Measurements from ENCODE around the gene ZNF181.

ZNF181 gene

DNA sequence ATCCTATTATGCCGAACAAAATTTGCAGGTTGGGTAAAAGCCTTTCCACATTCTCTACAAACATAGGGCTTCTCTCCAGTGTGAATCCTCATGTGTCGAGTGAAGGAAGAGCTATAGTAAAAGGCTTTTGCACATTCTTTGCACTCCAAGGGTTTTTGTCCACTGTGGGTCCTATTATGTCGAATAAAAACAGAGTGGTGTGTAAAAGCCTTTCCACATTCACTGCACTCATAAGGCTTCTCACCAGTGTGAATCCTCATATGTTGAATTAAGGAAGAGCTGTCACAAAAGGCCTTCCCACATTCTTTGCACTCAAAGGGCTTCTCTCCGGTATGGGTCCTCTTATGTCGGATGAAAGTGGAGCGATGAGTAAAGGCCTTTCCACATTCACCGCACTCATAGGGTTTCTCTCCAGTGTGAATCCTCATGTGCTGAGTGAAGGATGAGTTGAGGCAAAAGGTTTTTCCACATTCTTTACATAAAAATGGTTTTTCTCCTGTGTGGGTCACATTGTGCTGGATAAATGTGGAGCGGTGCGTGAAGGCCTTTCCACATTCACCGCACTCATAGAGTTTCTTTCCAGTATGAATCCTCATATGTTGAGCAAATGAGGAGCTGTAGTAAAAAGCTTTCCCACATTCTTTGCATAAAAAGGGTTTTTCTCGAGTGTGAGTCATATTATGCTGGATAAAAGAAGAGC lies 25.3 kb downstream of the ZNF181 start:
- DNase-seq, result no peak

DNA sequence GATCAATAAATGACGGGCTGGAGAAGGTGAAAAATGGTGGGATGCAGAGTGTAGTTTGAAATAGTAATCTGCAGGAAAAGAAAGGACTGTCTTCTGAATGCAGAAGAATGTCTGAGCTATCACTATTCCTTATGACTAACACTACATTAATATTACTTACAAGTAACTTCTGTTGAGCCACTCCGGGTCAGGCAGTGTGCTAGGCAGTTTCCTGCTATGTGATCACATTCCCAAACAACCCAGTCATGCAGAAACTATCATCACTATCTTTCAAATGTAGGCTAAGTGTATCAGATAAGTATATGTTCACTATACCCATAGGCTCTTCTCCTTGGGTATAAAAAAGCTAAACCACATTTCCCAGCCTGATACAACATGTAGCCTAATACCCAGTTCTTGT lies 32.3 kb downstream of the ZNF181 start:
- no peak for DNase-seq

GRCh38 chr19:34767951-34768350 lies 33.9 kb downstream of the ZNF181 start:
- DNase-seq, result no peak

DNA sequence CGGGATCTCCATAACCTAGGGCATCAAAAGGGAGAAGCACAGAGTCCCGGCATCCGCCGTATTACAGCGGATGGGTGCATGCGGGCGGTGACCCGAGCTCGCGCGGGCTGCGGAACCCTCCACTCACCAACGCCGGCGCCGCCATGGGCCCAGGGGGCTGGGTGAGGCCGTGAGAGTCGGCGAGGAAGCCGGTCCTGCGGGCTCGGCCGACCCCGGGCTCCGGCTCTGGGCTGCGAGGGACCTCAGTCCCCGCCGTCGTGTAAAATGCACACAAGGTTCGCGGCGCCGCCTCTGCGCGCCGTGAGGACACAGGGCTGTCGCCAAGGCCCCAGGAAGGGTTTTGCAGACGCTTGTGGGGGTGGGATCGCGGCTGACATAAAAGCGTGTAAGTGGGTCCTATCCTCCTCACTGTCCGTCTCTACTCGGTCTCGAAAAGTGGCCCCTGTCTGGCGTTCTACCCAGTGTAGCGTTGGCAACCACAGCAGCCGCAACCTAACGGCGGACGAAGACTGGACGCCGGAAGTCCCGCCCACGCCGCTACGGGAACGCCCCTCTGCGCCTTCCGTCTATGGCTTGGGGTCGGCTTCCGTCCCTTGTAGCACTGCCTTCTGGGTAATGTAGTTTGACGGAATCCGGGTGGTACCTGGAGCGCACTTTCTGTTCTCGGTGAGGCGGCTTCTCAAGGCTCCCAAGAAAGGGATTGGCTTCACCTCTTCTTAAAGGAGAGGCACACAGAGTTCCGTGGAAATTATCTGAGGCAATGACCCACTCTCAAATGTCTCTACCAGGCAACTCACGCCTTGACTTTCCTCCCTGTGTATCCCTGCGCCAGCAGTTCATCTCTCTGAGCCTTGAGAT lies 38.9 kb downstream of the ZNF181 start, which contains the start of gene ZNF599:
Gene ZNF599 (minus strand): TSS at position 519 of the 858 bp plus-strand sequence. CDS start 374 bp downstream, at position 145.
- DNase-seq, result peak; percentile 92

- DNase-seq, result no peak
These were observed 39.5 kb downstream of the ZNF181 start for GRCh38 chr19:34773555-34773864.

- no peak for DNase-seq
These were observed 40.8 kb downstream of the ZNF181 start for GRCh38 chr19:34774857-34775256.

DNA sequence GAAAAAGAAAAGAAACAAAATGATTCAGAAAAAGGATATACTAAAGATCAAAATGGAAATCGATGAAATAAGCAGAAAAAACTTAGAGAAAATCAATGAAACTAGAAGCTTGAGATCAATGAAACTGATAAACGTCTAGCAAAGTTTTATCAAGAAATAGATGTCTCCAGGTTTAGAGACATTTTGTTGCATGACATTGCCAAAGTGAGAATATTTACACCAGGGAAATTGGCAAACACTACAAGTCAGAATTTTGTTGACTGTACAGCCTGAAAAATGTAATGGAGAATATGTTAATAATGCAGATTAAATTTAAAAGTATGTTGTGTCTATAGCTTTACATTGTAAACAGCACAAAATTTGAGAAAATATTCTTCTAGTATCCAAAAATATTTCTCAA lies 44.3 kb downstream of the ZNF181 start:
- DNase-seq, result no peak

- no peak for DNase-seq
These were observed 45.6 kb downstream of the ZNF181 start for GRCh38 chr19:34779652-34780051.

- DNase-seq, result no peak
These were observed 52.2 kb downstream of the ZNF181 start for GRCh38 chr19:34786236-34786635.

GRCh38 chr19:34787059-34787824 lies 53.2 kb downstream of the ZNF181 start:
- DNase-seq, result no peak

DNA sequence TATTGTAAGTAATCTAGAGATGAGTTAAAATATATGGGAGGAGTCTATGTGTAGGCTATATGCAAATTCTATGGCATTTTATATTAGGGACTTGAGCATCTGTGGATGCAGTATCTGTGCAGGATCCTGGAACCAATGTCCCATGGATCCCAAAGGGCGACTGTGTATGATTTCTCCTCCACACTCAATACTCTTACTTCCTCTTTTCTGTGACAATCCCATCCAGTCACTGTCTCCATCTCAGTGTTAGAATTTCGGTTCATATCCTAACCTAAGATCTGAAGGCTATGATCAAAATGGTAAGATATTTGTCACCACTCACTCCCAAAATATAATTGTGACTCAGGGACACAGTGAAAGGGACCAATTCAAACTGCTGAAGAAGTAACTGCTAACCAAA lies 54.0 kb downstream of the ZNF181 start:
- DNase-seq, result no peak

- no peak for DNase-seq
These were observed 59.5 kb downstream of the ZNF181 start for GRCh38 chr19:34793565-34793964.

DNA sequence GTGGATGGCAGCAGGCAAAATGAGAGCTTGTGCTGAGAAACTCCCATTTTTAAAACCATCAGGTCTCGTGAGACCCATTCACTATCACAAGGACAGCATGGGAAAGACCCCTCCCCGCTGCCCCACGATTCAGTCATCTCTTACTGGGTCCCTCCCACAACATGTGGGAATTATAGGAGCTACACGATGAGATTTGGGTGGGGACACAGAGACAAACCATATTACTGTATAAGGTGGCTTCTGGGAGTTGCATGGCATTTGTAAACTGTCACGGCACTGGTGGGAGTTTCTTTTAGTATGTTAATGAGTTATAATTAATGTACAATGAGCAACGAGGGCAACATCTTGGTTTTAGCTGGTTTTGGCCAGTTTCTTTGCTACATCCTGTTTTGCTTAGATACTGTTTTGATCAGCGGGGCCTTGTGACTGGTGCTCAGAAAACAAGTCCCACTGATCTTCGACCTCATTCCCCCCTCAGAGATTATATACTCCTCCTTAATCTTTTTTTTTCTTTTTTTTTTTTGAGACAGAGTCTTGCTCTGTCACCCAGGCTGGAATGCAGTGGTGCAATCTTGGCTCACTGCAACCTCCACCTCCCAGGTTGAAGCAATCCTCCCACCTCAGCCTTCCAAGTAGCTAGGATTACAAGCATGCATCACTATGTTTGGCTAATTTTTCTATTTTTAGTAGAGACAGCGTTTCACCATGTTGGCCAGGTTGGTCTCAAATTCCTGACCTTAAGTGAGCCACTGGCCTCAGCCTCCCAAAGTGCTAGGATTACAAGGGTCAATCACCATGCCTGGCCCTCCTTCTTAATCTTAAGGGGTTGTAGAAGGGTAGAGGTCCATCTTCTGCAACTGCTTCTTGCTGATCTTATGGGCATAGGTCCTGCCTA lies 60.3 kb downstream of the ZNF181 start:
- DNase-seq, result no peak
